IPS-20b (cell line): ENCODE results near the gene ADARB2.
"Not testable (repeated sequence)": the region's sequence is repeated elsewhere in the genome, so short reads cannot be mapped to it uniquely, and the experiment has no call there.

ENCODE experiments used
- H3K27ac ChIP-seq: one replicate; pipeline ENCODE4 v1.5.1; 2013; ENCODE audit warnings: low read length
- H3K27me3 ChIP-seq: 2 replicates; pipeline ENCODE4 v1.6.1; 2013; ENCODE audit warnings: mild to moderate bottlenecking, low read length, inconsistent platforms; ENCODE audit not compliant: insufficient read depth
- H3K36me3 ChIP-seq: 2 replicates; pipeline ENCODE4 v1.6.1; 2013; ENCODE audit warnings: low read depth, mild to moderate bottlenecking, inconsistent platforms, low read length, moderate library complexity; ENCODE audit not compliant: insufficient read depth
- H3K4me1 ChIP-seq: 2 replicates; pipeline ENCODE4 v1.6.1; 2013; ENCODE audit warnings: mild to moderate bottlenecking, control low read depth, inconsistent platforms, low read length, moderate library complexity; ENCODE audit not compliant: insufficient read depth
- H3K4me3 ChIP-seq: 2 replicates; pipeline ENCODE4 v1.5.1; 2013; ENCODE audit warnings: mild to moderate bottlenecking, low read length, inconsistent platforms
- H3K9ac ChIP-seq: 2 replicates; pipeline ENCODE4 v1.6.1; 2013; ENCODE audit warnings: low read depth, mild to moderate bottlenecking, inconsistent platforms, low read length, moderate library complexity
- H3K9me3 ChIP-seq: 2 replicates; pipeline ENCODE4 v1.6.1; 2013; ENCODE audit warnings: mild to moderate bottlenecking, low read depth, low read length, inconsistent platforms; ENCODE audit not compliant: insufficient read depth

The ADARB2 gene

DNA sequence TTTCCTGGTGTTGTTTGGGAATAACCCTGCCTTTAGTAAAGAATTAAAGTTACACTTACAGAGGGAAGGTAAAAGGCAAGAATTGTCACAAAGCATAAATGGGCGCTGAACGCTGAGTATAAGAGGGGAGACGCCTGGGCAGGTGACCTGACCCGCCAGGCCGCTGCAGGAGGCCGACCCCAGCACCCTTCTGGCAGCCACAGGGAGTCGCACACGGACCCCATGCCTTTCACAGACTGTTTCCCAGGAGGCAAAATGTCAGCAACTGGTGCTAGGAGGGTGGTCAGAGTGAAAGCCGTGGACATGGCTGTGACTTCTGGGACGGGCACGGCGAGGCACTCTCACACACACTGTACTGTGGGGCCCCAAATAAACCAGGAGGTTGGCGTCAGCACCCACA, 392.9 kb downstream of the ADARB2 start:
- no peak overlapping the region for H3K27ac ChIP-seq

DNA sequence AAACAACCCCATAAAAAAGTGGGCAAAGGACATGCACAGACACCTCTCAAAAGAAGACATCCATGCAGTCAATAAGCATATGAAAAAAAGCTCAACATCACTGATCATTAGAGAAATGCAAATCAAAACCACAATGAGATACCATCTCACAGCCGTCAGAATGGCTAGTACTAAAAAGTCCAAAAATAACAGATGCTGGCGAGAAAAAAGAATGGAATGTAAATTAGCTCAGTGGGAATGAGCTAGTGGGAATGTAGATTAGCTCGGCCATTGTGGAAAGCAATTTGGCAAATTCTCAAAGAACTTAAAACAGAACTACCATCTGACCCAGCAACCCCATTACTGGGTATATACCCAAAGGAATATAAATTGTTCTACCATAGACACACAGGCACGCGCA, 394.1 kb downstream of the ADARB2 start:
- no peak overlapping the region for H3K9ac ChIP-seq
- H3K9me3 ChIP-seq = no peaks in the 10 kb centered on the region
- no peaks in the 10 kb centered on the region for H3K36me3 ChIP-seq
- H3K4me3 ChIP-seq = no peak overlapping the region
- H3K27ac ChIP-seq = no peak overlapping the region
- H3K27me3 ChIP-seq = no peaks in the 10 kb centered on the region; the same call in 1 of the 2 replicates
- H3K4me1 ChIP-seq = peaks cover 3% of the 10 kb centered on the region; the same call in 1 of the 2 replicates

More for the DNA sequence above, 392.9 kb downstream of the ADARB2 start:
- no peaks in the 10 kb centered on the region for H3K36me3 ChIP-seq
- peaks cover 3% of the 10 kb centered on the region; the same call in 1 of the 2 replicates for H3K4me1 ChIP-seq
- no peak overlapping the region for H3K4me3 ChIP-seq
- no peaks in the 10 kb centered on the region for H3K9me3 ChIP-seq
- no peak overlapping the region for H3K9ac ChIP-seq
- H3K27me3 ChIP-seq = no peaks in the 10 kb centered on the region; the same call in 1 of the 2 replicates

DNA sequence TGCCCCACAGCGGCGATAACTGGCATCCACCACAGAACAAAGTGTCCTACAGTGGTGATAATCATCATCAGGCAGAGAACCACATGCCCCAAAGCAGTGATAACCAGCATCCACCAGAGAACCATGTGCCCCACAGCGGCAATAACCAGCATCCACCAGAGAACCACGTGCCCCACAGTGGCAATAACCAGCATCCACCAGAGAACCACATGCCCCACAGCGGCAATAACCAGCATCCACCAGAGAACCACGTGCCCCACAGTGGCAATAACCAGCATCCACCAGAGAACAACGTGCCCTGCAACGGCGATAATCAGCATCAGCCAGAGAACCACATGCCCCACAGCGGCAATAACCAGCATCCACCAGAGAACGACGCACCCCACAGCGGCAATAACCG, 396.3 kb downstream of the ADARB2 start:
- not testable (repeated sequence) for H3K4me1 ChIP-seq, H3K9ac ChIP-seq, H3K4me3 ChIP-seq, H3K9me3 ChIP-seq, H3K27ac ChIP-seq, H3K36me3 ChIP-seq, H3K27me3 ChIP-seq

DNA sequence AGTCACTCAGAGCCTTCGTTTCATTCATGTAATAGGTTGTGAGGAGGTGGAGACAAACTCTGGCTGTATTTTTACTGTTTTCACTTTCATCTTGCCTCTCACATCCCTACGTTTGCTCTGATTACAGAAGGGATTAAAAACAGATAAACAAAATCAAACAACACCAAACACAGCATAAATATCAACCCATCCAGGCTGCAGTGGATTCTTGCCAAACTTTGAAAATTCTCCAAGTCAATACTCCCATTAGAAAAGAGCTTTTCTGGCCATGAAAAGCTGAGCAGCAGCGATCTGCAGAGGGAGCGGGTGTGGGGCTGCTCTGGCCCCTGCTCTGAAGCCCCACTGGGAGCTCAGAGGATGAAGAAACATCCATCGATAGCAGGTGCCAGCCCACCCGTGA, 397.9 kb downstream of the ADARB2 start:
- no peak overlapping the region for H3K4me3 ChIP-seq

DNA sequence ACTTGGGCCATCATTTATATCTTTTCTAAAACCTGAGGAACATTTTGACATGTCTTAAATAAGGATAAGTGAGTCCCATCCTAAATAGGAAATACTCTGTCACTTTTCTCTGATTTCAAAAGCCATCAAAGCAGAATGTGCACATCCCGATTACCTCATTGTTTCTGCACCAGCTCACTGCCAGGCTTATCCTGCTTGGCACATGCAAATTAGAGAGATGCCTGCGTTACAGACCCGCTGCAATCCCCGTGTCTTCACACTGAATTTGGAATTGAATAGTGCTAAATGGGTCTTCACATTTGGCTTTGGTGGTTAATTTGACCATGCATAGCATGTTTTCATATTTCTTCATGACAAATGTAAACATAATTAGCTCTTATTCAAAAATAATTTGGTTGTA, 401.7 kb downstream of the ADARB2 start:
- Histone ChIP-seq H3K9me3 (no peaks in the 10 kb centered on the region), H3K4me1 (peaks cover 9% of the 10 kb centered on the region; the same call in 1 of the 2 replicates), H3K4me3 (no peak overlapping the region), H3K9ac (no peak overlapping the region), H3K27ac (no peak overlapping the region), H3K36me3 (no peaks in the 10 kb centered on the region), H3K27me3 (no peaks in the 10 kb centered on the region)

More for the DNA sequence above, 397.9 kb downstream of the ADARB2 start:
- H3K27me3 ChIP-seq = no peaks in the 10 kb centered on the region
- peaks cover 9% of the 10 kb centered on the region; the same call in 1 of the 2 replicates for H3K4me1 ChIP-seq
- H3K27ac ChIP-seq = no peak overlapping the region
- H3K36me3 ChIP-seq = no peaks in the 10 kb centered on the region
- H3K9ac ChIP-seq = no peak overlapping the region
- no peaks in the 10 kb centered on the region for H3K9me3 ChIP-seq

DNA sequence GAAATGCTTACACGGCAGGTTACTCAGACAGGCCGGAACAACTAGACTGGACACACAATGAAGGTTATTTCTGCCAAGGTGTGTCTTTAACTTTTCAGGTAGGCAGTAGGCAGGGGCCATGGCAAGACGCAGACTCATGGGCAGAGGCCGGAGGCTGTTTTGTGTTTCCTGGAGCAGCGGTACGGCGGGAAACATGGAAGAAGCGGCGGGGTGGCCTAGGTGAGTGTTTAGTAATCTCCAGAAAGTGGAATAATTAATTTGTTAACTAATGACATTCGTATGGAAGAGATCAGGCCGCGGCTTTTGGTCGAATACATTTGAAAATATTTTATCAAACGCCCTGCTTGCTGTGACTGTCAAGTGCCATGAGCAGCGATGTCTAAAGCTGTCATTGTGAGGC, 403.3 kb downstream of the ADARB2 start:
- Histone ChIP-seq H3K27me3 (no peaks in the 10 kb centered on the region), H3K9ac (no peak overlapping the region), H3K27ac (no peak overlapping the region), H3K36me3 (no peaks in the 10 kb centered on the region), H3K9me3 (no peaks in the 10 kb centered on the region), H3K4me3 (no peak overlapping the region), H3K4me1 (peaks cover 9% of the 10 kb centered on the region; the same call in 1 of the 2 replicates)

DNA sequence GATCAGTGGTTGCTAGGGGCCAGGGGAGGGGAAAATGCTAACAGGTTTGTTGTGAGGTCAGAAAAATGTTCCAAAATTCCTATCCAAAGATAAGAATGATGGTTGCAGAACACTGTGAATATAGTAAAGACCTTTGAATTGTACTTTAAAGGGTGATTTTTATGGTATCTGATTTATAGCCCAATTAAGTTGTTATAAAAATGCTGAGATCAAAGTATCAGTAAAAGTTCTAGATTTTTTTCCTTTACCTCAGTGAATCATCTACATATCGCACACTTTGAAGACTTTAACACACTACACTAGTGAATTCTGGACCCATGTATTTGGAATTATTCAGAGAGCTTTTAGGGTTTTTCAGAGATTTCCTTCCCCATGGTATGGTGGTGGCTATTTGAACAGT, 405.8 kb downstream of the ADARB2 start:
- no peak overlapping the region for H3K4me3 ChIP-seq
- no peak overlapping the region for H3K27ac ChIP-seq
- no peaks in the 10 kb centered on the region for H3K9me3 ChIP-seq
- no peaks in the 10 kb centered on the region for H3K36me3 ChIP-seq
- peaks cover 9% of the 10 kb centered on the region; the same call in 1 of the 2 replicates for H3K4me1 ChIP-seq
- H3K9ac ChIP-seq = no peak overlapping the region
- H3K27me3 ChIP-seq = no peaks in the 10 kb centered on the region

DNA sequence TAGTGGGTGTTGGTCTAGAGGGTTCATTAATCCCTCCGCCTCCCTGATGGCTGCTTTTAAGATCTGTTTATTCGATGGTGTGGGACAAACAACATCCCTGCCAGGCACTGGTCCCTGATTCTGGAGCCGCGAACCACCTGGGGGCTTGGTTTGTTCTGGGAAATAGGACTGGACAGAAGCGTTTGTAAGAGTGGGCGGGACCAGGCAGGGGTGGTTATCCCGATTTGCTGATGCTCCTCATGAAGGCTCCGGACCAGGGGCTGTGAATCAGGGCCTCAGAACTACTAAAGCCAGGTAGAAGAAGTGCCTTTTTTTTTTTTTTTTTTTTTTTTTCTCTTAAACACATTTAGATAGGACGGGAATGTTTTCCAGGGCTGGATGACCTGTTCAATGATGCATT, 407.7 kb downstream of the ADARB2 start:
- Histone ChIP-seq H3K27me3 (no peaks in the 10 kb centered on the region), H3K27ac (no peak overlapping the region), H3K4me1 (no peaks in the 10 kb centered on the region), H3K9ac (no peak overlapping the region), H3K9me3 (no peaks in the 10 kb centered on the region), H3K4me3 (no peak overlapping the region), H3K36me3 (no peaks in the 10 kb centered on the region)

DNA sequence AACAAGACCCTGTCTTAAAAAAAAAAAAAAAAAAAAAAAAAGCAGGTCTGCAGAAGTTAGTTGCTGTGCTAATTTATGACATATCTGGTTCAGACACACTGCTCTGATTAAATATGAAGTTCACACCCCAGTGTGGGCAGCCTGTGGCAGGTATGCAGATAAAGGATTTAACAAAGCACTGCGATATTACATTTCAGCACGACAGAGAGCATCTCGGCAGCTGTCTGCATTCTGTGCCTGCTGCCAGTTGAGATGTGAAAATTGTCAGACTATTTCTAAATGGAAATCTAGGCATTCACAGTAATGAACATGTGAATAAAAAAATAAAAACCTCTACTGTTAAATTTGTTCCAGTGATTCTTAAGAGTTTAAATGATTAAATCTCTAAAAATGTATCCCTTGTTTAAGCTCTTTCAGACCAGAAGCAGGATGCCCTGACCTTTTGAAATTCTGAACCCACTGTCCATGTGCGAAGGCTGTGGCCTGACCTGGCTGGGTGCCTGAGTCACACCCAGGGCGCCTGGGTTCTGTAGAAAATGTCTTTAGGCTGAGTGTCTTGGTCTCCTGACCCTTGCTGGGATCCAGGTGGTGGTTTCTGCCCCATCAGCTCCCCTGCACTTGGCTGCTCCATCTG, 408.2 kb downstream of the ADARB2 start:
- no peaks in the 10 kb centered on the region for H3K27me3 ChIP-seq
- H3K27ac ChIP-seq = no peak overlapping the region
- H3K9ac ChIP-seq = no peak overlapping the region
- no peaks in the 10 kb centered on the region for H3K9me3 ChIP-seq
- no peaks in the 10 kb centered on the region for H3K4me1 ChIP-seq
- no peak overlapping the region for H3K4me3 ChIP-seq
- no peaks in the 10 kb centered on the region for H3K36me3 ChIP-seq

DNA sequence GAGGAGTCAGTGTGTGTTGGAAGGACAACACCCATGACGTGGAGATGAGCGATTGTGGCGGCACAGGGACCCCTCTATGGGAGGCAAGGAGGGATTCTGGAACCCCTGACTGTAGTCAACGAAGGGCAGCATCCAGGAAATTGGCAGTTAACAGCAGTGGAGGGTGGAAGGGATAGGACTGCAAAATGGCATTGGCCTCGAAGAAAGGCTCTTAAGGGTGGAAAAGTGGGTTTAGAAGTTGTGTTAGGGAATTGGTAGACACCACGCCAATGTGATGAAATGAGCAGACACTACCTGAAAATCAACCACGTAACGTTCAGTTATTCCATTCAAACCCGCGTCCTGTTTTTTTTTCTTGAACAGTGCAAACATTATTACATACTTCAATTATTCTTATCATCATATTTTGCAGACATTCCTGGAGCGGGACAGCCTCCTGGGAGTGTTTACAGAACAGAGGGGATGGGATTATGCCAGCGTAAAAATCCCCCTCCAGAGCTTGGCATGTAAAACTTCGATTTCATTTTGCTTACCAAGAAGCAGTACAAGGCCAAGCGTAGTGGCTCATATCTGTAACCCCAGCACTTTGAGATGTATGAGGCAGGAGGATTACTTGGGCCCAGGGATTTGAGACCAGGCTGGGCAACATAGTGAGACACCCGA, 409.0 kb downstream of the ADARB2 start:
- no peak overlapping the region for H3K27ac ChIP-seq
- no peak overlapping the region for H3K4me3 ChIP-seq
- H3K9me3 ChIP-seq = no peaks in the 10 kb centered on the region
- no peaks in the 10 kb centered on the region for H3K4me1 ChIP-seq
- H3K36me3 ChIP-seq = no peaks in the 10 kb centered on the region
- H3K9ac ChIP-seq = no peak overlapping the region
- H3K27me3 ChIP-seq = no peaks in the 10 kb centered on the region

DNA sequence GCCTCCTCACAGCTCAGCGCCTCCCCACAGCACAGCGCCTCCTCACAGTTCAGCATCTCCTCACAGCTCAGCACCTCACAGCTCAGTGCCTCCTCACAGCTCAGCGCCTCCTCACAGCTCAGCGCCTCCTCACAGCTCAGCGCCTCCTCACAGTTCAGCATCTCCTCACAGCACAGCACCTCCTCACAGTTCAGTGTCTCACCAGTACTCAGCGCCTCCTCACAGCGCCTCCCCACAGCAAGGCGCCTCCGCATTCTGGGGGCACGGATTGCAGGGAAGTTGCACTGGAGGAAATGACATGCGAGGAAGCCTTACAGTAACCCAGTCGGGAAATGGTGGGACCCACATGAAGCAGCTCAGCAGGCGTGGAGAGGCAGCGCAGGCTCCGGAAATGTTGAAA, 409.6 kb downstream of the ADARB2 start:
- Histone ChIP-seq H3K4me3 (no peak overlapping the region), H3K27me3 (no peaks in the 10 kb centered on the region), H3K9me3 (no peaks in the 10 kb centered on the region), H3K4me1 (no peaks in the 10 kb centered on the region), H3K9ac (no peak overlapping the region), H3K27ac (no peak overlapping the region), H3K36me3 (no peaks in the 10 kb centered on the region)

DNA sequence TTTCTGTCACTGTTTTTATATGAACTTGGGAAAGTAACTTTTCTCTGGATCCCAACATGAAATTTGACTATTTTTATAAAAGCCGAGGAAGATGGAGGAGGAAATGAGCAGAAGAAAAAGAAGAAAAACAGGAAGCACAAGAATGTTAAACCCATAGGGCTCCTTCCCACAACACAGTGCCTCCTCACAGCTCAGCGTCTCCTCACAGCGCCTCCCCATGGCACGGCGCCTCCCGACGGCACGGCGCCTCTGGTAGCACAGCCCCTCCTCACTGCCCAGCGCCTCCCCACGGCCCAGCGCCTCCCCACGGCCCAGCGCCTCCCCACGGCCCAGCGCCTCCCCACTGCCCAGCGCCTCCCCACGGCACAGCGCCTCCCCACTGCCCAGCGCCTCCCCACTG, 410.8 kb downstream of the ADARB2 start:
- H3K9ac ChIP-seq, H3K27me3 ChIP-seq, H3K4me1 ChIP-seq, H3K27ac ChIP-seq, H3K36me3 ChIP-seq, H3K4me3 ChIP-seq, H3K9me3 ChIP-seq: not testable (repeated sequence)
